Neural cell (in vitro differentiated cells): Measurements from ENCODE around the gene ABCA1. TPM values are rescaled to one million over a fixed set of nuclear protein-coding genes. Genes with fewer than 3 reads are reported as not detected.
A peak's percentile ranks its signal among the peaks of the same experiment; 100 is the strongest.

Source experiments
- H2AFZ ChIP-seq: fragments of 200-600, 300-800 bp; sonication (generic), shearing (Covaris generic); 2 replicates; pipeline ENCODE4 v1.6.0; 2014; ENCODE audit warnings: low read depth, mild to moderate bottlenecking, antibody characterized with exemption, low read length, moderate library complexity
- H3F3A ChIP-seq: fragments of 200-600 bp; shearing (Covaris generic); 2 replicates; pipeline ENCODE4 v1.6.1; 2016; ENCODE audit warnings: mild to moderate bottlenecking, moderate library complexity, mixed read lengths, antibody characterized with exemption, low read length; ENCODE audit not compliant: insufficient read depth, poor library complexity, severe bottlenecking
- H3K27ac ChIP-seq: fragments of 200-600, 300-800 bp; sonication (generic), shearing (Covaris generic); 2 replicates; pipeline ENCODE4 v1.5.1; 2014; ENCODE audit warnings: mild to moderate bottlenecking, low read length, moderate library complexity
- H3K27me3 ChIP-seq: fragments of 300-800, 200-600 bp; sonication (generic), shearing (Covaris generic); 2 replicates; pipeline ENCODE4 v1.6.0; 2014; ENCODE audit warnings: mild to moderate bottlenecking, low read depth, low read length, moderate library complexity; ENCODE audit not compliant: insufficient read depth
- H3K36me3 ChIP-seq: fragments of 300-800, 200-600 bp; sonication (generic), shearing (Covaris generic); 2 replicates; pipeline ENCODE4 v1.5.1; 2014; ENCODE audit warnings: mild to moderate bottlenecking, antibody characterized with exemption, low read length, moderate library complexity; ENCODE audit not compliant: insufficient read depth
- H3K4me2 ChIP-seq: fragments of 300-800, 200-600 bp; sonication (generic), shearing (Covaris generic); 2 replicates; pipeline ENCODE4 v1.6.0; 2014; ENCODE audit warnings: mild to moderate bottlenecking, low read length
- H3K4me3 ChIP-seq: fragments of 300-800, 200-600 bp; sonication (generic), shearing (Covaris generic); 2 replicates; pipeline ENCODE4 v1.5.1; 2014; ENCODE audit warnings: mild to moderate bottlenecking, low read length, moderate library complexity
- H3K79me2 ChIP-seq: fragments of 200-600 bp; shearing (Covaris generic); replicated peaks from 2 replicates; pipeline ENCODE4 v1.6.0; 2014; ENCODE audit warnings: mild to moderate bottlenecking, low read length, moderate library complexity; ENCODE audit not compliant: insufficient read depth
- H3K9ac ChIP-seq: fragments of 300-800, 200-600 bp; sonication (generic), shearing (Covaris generic); 2 replicates; pipeline ENCODE4 v1.6.1; 2016; ENCODE audit warnings: mild to moderate bottlenecking, low read length, mixed read lengths
- H3K9me2 ChIP-seq: fragments of 200-600 bp; shearing (Covaris generic); 2 replicates; pipeline ENCODE4 v1.6.1; 2016; ENCODE audit warnings: mild to moderate bottlenecking, low read length, mixed read lengths; ENCODE audit not compliant: insufficient read depth
- H3K9me3 ChIP-seq: fragments of 200-600, 300-800 bp; sonication (generic), shearing (Covaris generic); 2 replicates; pipeline ENCODE4 v1.6.1; 2016; ENCODE audit warnings: mild to moderate bottlenecking, mixed run types, low read length, moderate library complexity, mixed read lengths
- H4K20me1 ChIP-seq: fragments of 200-600 bp; shearing (Covaris generic); 2 replicates; pipeline ENCODE4 v1.6.1; 2016; ENCODE audit warnings: mild to moderate bottlenecking, mixed run types; ENCODE audit not compliant: insufficient read depth
- EP300 ChIP-seq: fragments of 450-650 bp; conservative IDR thresholded peaks from 2 replicates; pipeline ENCODE4 v1.6.1; 2014; ENCODE audit warnings: antibody characterized with exemption, mild to moderate bottlenecking, moderate library complexity; ENCODE audit not compliant: poor library complexity, severe bottlenecking
- EZH2 ChIP-seq: fragments of 200-600, 300-800 bp; shearing (Covaris generic), sonication (generic); IDR thresholded peaks from 2 replicates; pipeline ENCODE4 v1.6.1; 2014; ENCODE audit warnings: antibody characterized with exemption, low read length, borderline replicate concordance, mild to moderate bottlenecking; ENCODE audit not compliant: insufficient read depth, poor library complexity, severe bottlenecking
- MXI1 ChIP-seq: fragments of 450-650 bp; conservative IDR thresholded peaks from 2 replicates; pipeline ENCODE4 v1.6.1; 2014; ENCODE audit warnings: antibody characterized with exemption, mild to moderate bottlenecking; ENCODE audit not compliant: poor library complexity, severe bottlenecking
- POLR2AphosphoS5 ChIP-seq: IDR thresholded peaks from 2 replicates; pipeline ENCODE4 v1.6.1; 2012
- RAD21 ChIP-seq: fragments of 450-650 bp; conservative IDR thresholded peaks from 2 replicates; pipeline ENCODE4 v1.6.1; 2014; ENCODE audit warnings: antibody characterized with exemption, mild to moderate bottlenecking, moderate library complexity
- REST ChIP-seq: IDR thresholded peaks from 2 replicates; pipeline ENCODE4 v1.6.1; 2012; ENCODE audit warnings: borderline replicate concordance
- SMC3 ChIP-seq: fragments of 450-650 bp; conservative IDR thresholded peaks from 2 replicates; pipeline ENCODE4 v1.6.1; 2014; ENCODE audit warnings: antibody characterized with exemption, mild to moderate bottlenecking, moderate library complexity; ENCODE audit not compliant: poor library complexity
- TAF1 ChIP-seq: IDR thresholded peaks from 2 replicates; pipeline ENCODE4 v1.6.1; 2012; ENCODE audit warnings: low read depth
- polyA plus RNA-seq: library from polyadenylated mRNA; depleted of rRNA; stranded (reverse); fragments of >200 nt; gene quantifications from 2 replicates; pipeline ENCODE4 v1.2.3, GENCODE V29; 2014
- TF ChIP-seq, protein P1 (sequence below): fragments of 450-650 bp; IDR thresholded peaks from 2 replicates; pipeline ENCODE4 v1.5.1; 2014; ENCODE audit warnings: antibody characterized with exemption, mild to moderate bottlenecking, moderate library complexity; ENCODE audit not compliant: poor library complexity, severe bottlenecking

Gene ABCA1
- polyA plus RNA-seq, 1 donor from 2014 or later, result 5.2 TPM

DNA sequence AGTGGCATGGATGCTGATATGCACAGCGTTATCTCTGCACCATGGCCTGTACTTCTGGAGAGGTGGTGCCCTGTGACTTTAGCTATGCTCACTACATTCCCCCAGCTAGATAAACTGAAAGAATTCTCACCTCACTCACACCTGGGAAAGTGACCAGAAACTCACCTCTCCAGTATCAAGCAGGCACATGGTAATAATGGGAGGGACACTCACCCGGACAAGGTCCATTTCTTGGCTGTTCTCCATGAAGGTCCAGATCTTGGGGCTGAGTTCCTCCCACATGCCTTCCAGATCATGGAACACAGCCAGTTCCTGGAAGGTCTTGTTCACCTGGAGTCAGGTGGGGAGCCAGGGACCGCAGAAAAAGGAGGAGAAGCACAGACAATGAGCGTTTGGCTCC is 91.2 kb downstream of the ABCA1 start (continued):
- TF ChIP-seq RAD21 (no peak), MXI1 (no peak)

DNA sequence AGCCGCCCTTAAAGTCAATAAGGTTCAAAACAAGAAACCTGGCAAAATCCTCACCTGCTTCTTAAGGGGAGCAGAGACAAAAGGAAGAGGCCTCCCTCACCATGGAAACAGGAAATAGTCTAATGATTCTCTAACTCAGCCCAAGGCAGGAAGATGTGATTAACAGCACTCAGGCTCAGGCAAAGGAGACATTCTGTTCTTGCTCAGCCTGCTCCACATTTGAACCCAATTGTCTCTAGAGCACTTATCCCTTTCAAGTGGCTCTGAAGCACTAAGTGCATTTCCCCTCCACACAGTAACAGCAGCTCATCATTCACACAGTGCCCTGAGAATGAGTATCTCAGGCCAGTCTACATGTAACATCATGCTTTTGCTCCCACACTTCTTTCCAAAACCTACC is 91.7 kb downstream of the ABCA1 start:
- Histone ChIP-seq H3K27me3 (no peaks in the 10 kb centered on the region), H3K79me2 (no peaks in the 10 kb centered on the region), H3K9me2 (no peaks in the 10 kb centered on the region), H3F3A (no peaks in the 10 kb centered on the region), H3K27ac (peak overlapping the region; percentile 75), H3K4me2 (no peak overlapping the region), H3K4me3 (peak overlapping the region; percentile 7), H4K20me1 (no peaks in the 10 kb centered on the region), H3K36me3 (peaks cover 4% of the 10 kb centered on the region), H3K9me3 (no peaks in the 10 kb centered on the region), H3K9ac (peak overlapping the region; percentile 40), H2AFZ (no peak overlapping the region)
- TF ChIP-seq REST (peak; percentile 48), EP300 (peak; percentile 62), TAF1 (peak; percentile 36), SMC3 (peak; percentile 41), POLR2AphosphoS5 (peak; percentile 63), RAD21 (peak; percentile 38), MXI1 (no peak), EZH2 (no peak)
- TF ChIP-seq, protein P1, sequence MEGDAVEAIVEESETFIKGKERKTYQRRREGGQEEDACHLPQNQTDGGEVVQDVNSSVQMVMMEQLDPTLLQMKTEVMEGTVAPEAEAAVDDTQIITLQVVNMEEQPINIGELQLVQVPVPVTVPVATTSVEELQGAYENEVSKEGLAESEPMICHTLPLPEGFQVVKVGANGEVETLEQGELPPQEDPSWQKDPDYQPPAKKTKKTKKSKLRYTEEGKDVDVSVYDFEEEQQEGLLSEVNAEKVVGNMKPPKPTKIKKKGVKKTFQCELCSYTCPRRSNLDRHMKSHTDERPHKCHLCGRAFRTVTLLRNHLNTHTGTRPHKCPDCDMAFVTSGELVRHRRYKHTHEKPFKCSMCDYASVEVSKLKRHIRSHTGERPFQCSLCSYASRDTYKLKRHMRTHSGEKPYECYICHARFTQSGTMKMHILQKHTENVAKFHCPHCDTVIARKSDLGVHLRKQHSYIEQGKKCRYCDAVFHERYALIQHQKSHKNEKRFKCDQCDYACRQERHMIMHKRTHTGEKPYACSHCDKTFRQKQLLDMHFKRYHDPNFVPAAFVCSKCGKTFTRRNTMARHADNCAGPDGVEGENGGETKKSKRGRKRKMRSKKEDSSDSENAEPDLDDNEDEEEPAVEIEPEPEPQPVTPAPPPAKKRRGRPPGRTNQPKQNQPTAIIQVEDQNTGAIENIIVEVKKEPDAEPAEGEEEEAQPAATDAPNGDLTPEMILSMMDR, result no peak

GRCh38 chr9:104835161-104835560 is 92.8 kb downstream of the ABCA1 start:
- Histone ChIP-seq H3K9me3 (no peaks in the 10 kb centered on the region), H3K4me3 (no peak overlapping the region), H3K36me3 (peaks cover 4% of the 10 kb centered on the region), H2AFZ (no peak overlapping the region), H3K27me3 (no peaks in the 10 kb centered on the region), H4K20me1 (no peaks in the 10 kb centered on the region), H3K27ac (peak overlapping the region; percentile 75), H3K4me2 (no peak overlapping the region), H3F3A (no peaks in the 10 kb centered on the region), H3K9ac (peak overlapping the region; percentile 7), H3K79me2 (no peaks in the 10 kb centered on the region), H3K9me2 (no peaks in the 10 kb centered on the region)
- TF ChIP-seq REST (no peak), MXI1 (no peak), EZH2 (no peak), RAD21 (no peak), SMC3 (no peak), EP300 (no peak), POLR2AphosphoS5 (no peak), TAF1 (no peak)
- TF ChIP-seq, protein P1, result no peak
